SKM-1 treated with dmso at 0.1 percent for 144 hours (cell line): ENCODE measurements around the gene TOM1.

Source experiments
- DNase-seq: peaks from one replicate; lab custom pipeline; 2025; ENCODE audit not compliant: unreplicated experiment; lab: John Stamatoyannopoulos, UW

TOM1 gene

DNA sequence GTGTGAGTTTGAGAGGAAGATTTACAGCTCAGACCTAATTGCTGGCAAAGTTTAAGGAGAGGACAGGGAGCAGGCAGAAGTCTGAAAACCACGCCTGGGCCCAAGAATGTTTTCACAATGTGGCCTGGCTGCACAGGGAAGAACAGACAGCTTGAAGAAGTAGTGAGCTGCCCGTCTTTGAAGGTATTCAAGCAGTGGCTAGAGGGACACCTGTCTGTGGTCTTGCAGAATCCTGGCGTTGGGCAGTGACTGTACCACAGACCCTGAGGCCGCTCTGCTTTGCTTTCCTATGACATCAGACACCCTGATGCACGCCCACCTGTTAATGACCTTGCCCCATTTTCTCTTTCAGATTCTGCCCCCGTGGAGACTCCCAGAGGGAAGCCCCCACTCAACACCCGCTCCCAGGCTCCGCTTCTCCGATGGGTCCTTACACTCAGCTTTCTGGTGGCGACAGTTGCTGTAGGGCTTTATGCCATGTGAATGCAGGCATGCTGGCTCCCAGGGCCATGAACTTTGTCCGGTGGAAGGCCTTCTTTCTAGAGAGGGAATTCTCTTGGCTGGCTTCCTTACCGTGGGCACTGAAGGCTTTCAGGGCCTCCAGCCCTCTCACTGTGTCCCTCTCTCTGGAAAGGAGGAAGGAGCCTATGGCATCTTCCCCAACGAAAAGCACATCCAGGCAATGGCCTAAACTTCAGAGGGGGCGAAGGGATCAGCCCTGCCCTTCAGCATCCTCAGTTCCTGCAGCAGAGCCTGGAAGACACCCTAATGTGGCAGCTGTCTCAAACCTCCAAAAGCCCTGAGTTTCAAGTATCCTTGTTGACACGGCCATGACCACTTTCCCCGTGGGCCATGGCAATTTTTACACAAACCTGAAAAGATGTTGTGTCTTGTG lies 93.7 kb downstream of the TOM1 start:
- no peak for DNase-seq

GRCh38 chr22:35394011-35394312 lies 94.3 kb downstream of the TOM1 start:
- no peak for DNase-seq

- no peak for DNase-seq
These were observed 95.3 kb downstream of the TOM1 start for GRCh38 chr22:35394810-35395563.

GRCh38 chr22:35396622-35397021 lies 96.9 kb downstream of the TOM1 start:
- peak; percentile 31 for DNase-seq

GRCh38 chr22:35397095-35397904 lies 97.6 kb downstream of the TOM1 start:
- no peak for DNase-seq
